HepG2 (cell line): ENCODE data around the gene TTC23. TPM values are rescaled to one million over a fixed set of nuclear protein-coding genes. Genes with fewer than 3 reads are reported as not detected.

Source experiments
- ATAC-seq: fragments of 200-7000 bp; cut with Tn5 transposase; 3 replicates; pipeline ENCODE4 v1.9.1; 2020; ENCODE audit warnings: mild to moderate bottlenecking, moderate library complexity
- BruUV-seq: library from RNA; stranded (reverse); fragments of 400-500 nt; replicated peaks from 2 replicates; lab custom pipeline; 2021; lab: Mats Ljungman, UMichigan
- CTCF ChIA-PET: fragments of 300-600 bp; formaldehyde crosslinking; extraction: SDS; loops from one replicate; lab custom pipeline; 2021; ENCODE audit warnings: low total read pairs, inconsistent platforms, low intra/inter-chr PET ratio; lab: Yijun Ruan, JAX
- POLR2A ChIA-PET: fragments of 350-600 bp; sonication (Branson Sonifier 250); formaldehyde crosslinking; loops from one replicate; lab custom pipeline; 2020; ENCODE audit warnings: antibody characterized with exemption, inconsistent platforms; lab: Yijun Ruan, JAX
- DNase-seq: peaks from one replicate; pipeline ENCODE4 v3.0.0-alpha.2; 2015; ENCODE audit warnings: low spot score
- FAIRE-seq: peaks from 3 replicates; lab custom pipeline; 2011; peaks lifted over from hg19 to GRCh38; lab: Jason Lieb, UNC
- H2AFZ ChIP-seq: one replicate; pipeline ENCODE4 v1.6.1; 2011; ENCODE audit warnings: low read length, inconsistent platforms
- H3K27ac ChIP-seq: fragments of 300-600 bp; 3 replicates; pipeline ENCODE4 v1.8.0; 2011; ENCODE audit warnings: mixed run types, mild to moderate bottlenecking, mixed read lengths, low read length, inconsistent platforms; ENCODE audit not compliant: insufficient read depth; ENCODE audit errors: extremely low read length
- H3K27me3 ChIP-seq, 2 experiments: fragments of 200-600 bp in 1 of 2; 2 replicates in 1 of 2; 3 replicates in 1 of 2; pipeline versions ENCODE4 v1.6.0 to v1.8.0; 2011; ENCODE audit warnings: low read length in 2 of 2, mild to moderate bottlenecking in 2 of 2, moderate library complexity in 2 of 2, inconsistent platforms in 1 of 2; ENCODE audit not compliant: insufficient read depth in 2 of 2, control insufficient read depth in 1 of 2
- H3K36me3 ChIP-seq, 2 experiments: fragments of 200-600 bp in 1 of 2; replicated peaks in 1 of 2; 2 replicates in 1 of 2; 3 replicates in 1 of 2; pipeline versions ENCODE4 v1.5.1 to v1.8.0; 2011; ENCODE audit warnings: low read length in 2 of 2, inconsistent platforms in 1 of 2; ENCODE audit not compliant: insufficient read depth in 2 of 2, control insufficient read depth in 1 of 2
- H3K4me1 ChIP-seq: 2 replicates; pipeline ENCODE4 v1.5.1; 2012; ENCODE audit warnings: low read length, inconsistent platforms; ENCODE audit not compliant: insufficient read depth
- H3K4me2 ChIP-seq: 2 replicates; pipeline ENCODE4 v1.6.0; 2011; ENCODE audit warnings: low read depth, low read length, inconsistent platforms
- H3K4me3 ChIP-seq, 3 experiments: fragments of 200-600 bp in 1 of 3; sonication (generic), shearing (Covaris generic) in 1 of 3; replicated peaks in 1 of 3; 2 replicates each; pipeline ENCODE4 v1.5.1; 2011 to 2016; ENCODE audit warnings: low read length in 3 of 3, inconsistent platforms in 2 of 3, low read depth in 2 of 3, mild to moderate bottlenecking in 2 of 3, control low read depth in 1 of 3, mixed read lengths in 1 of 3; ENCODE audit not compliant: insufficient read depth in 1 of 3
- H3K79me2 ChIP-seq: one replicate; pipeline ENCODE4 v1.6.1; 2011; ENCODE audit warnings: low read length, inconsistent platforms; ENCODE audit not compliant: insufficient read depth
- H3K9ac ChIP-seq: 2 replicates; pipeline ENCODE4 v1.6.0; 2011; ENCODE audit warnings: mild to moderate bottlenecking, low read depth, low read length, inconsistent platforms; ENCODE audit not compliant: insufficient read depth
- H3K9me3 ChIP-seq: 2 replicates; pipeline ENCODE4 v1.5.1; 2012; ENCODE audit warnings: mild to moderate bottlenecking, low read length
- H4K20me1 ChIP-seq: 2 replicates; pipeline ENCODE4 v1.6.0; 2011; ENCODE audit warnings: inconsistent platforms, mild to moderate bottlenecking, low read length, moderate library complexity; ENCODE audit not compliant: insufficient read depth
- DPF2 ChIP-seq: sonication (generic); formaldehyde crosslinking; IDR thresholded peaks from 2 replicates; pipeline ENCODE4 v1.4.0; 2020; ENCODE audit warnings: mild to moderate bottlenecking, low read depth, missing genetic modification reagents, borderline replicate concordance
- GTF3A ChIP-seq: sonication (generic); formaldehyde crosslinking; conservative IDR thresholded peaks from 2 replicates; pipeline ENCODE4 v1.4.0; 2020; ENCODE audit warnings: mild to moderate bottlenecking, missing genetic modification reagents
- TRIM24 ChIP-seq: sonication (generic); formaldehyde crosslinking; IDR thresholded peaks from 2 replicates; pipeline ENCODE4 v1.8.0; 2022; ENCODE audit warnings: mild to moderate bottlenecking, missing genetic modification reagents
- ZNF180 ChIP-seq: sonication (generic); formaldehyde crosslinking; IDR thresholded peaks from 2 replicates; pipeline ENCODE4 v1.4.0; 2020; ENCODE audit warnings: low read depth, missing genetic modification reagents, borderline replicate concordance
- ZNF251 ChIP-seq: sonication (generic); formaldehyde crosslinking; IDR thresholded peaks from 2 replicates; pipeline ENCODE4 v1.9.0; 2021; ENCODE audit warnings: mild to moderate bottlenecking, missing genetic modification reagents
- ZNF549 ChIP-seq: sonication (generic); formaldehyde crosslinking; IDR thresholded peaks from 2 replicates; pipeline ENCODE4 v1.5.0; 2020; ENCODE audit warnings: missing genetic modification reagents
- ZNF776 ChIP-seq: sonication (generic); formaldehyde crosslinking; IDR thresholded peaks from 2 replicates; pipeline ENCODE4 v1.4.0; 2020; ENCODE audit warnings: mild to moderate bottlenecking, missing genetic modification reagents
- WGBS: methylation state at CpG from one replicate; pipeline ENCODE4 v1.1.6; 2017; ENCODE audit warnings: low lambda C conversion rate; 5-methylcytosine and 5-hydroxymethylcytosine counted together
- in situ Hi-C: cut with HindIII; loops from 2 replicates; pipeline ENCODE4 v1.10.0; 2017; ENCODE audit warnings: low pct_unique_long_range_greater_than_20kb; ENCODE audit not compliant: extremely low pct_ligation_motif_present
- intact Hi-C: fragments of 100-400 bp; cut with micrococcal nuclease; formaldehyde crosslinking; loops from one replicate; pipeline ENCODE4 v1.10.0; 2022; ENCODE audit not compliant: unreplicated experiment
- polyA plus RNA-seq, 8 experiments: library from polyadenylated mRNA; depleted of rRNA in 3 of 8; stranded (reverse) in 7 of 8; unstranded in 1 of 8; fragments of >200 nt; fragmentation: Illumina TruSeq in 4 of 8; extraction: Trizol in 4 of 8; gene quantifications; 2 replicates each; pipeline versions ENCODE4 v1.2.1 to v1.2.3, GENCODE V29; 2011 to 2016; ENCODE audit warnings: low read depth in 4 of 8, missing spikeins in 1 of 8, mixed read lengths in 1 of 8; ENCODE audit not compliant: insufficient read depth in 1 of 8
- total RNA-seq, 5 experiments: library from RNA; depleted of rRNA; stranded (reverse); fragments of >200 nt; fragmentation: Illumina TruSeq; extraction: Trizol; gene quantifications; 2 replicates each; pipeline ENCODE4 v1.2.3, GENCODE V29; 2016; ENCODE audit warnings: low read depth in 1 of 5
- TF ChIP-seq, protein P1 (sequence below), 2 experiments: IDR thresholded peaks; 2 replicates each; pipeline ENCODE4 v1.6.1; 2011 to 2012; ENCODE audit warnings: low read length in 2 of 2, borderline replicate concordance in 1 of 2, low read depth in 1 of 2, mild to moderate bottlenecking in 1 of 2, moderate library complexity in 1 of 2

The TTC23 gene
- total and polyA plus RNA-seq, 2 of the 13 experiments (the other 11 are each of a cell fraction or from before 2014, with no cell fraction given): 1.6 to 11.7 TPM

- H3K9me3 ChIP-seq: no peaks in the 10 kb centered on the region
- ChIA-PET CTCF (no interaction called here), POLR2A (interaction anchor here (1.1 to 1.3 kb wide), 2 partner anchors 31 to 451 kb away, joined by 3 to 5 read pairs; partner anchors contain the start of gene LRRC28)
- no peak overlapping the region for H3K4me3 ChIP-seq
- no peaks in the 10 kb centered on the region for H4K20me1 ChIP-seq
- BruUV-seq: no TSS peak
- ATAC-seq: no peak
- no peak overlapping the region for H3K4me2 ChIP-seq
- no peak overlapping the region for H3K27ac ChIP-seq
- TF ChIP-seq, protein P1, sequence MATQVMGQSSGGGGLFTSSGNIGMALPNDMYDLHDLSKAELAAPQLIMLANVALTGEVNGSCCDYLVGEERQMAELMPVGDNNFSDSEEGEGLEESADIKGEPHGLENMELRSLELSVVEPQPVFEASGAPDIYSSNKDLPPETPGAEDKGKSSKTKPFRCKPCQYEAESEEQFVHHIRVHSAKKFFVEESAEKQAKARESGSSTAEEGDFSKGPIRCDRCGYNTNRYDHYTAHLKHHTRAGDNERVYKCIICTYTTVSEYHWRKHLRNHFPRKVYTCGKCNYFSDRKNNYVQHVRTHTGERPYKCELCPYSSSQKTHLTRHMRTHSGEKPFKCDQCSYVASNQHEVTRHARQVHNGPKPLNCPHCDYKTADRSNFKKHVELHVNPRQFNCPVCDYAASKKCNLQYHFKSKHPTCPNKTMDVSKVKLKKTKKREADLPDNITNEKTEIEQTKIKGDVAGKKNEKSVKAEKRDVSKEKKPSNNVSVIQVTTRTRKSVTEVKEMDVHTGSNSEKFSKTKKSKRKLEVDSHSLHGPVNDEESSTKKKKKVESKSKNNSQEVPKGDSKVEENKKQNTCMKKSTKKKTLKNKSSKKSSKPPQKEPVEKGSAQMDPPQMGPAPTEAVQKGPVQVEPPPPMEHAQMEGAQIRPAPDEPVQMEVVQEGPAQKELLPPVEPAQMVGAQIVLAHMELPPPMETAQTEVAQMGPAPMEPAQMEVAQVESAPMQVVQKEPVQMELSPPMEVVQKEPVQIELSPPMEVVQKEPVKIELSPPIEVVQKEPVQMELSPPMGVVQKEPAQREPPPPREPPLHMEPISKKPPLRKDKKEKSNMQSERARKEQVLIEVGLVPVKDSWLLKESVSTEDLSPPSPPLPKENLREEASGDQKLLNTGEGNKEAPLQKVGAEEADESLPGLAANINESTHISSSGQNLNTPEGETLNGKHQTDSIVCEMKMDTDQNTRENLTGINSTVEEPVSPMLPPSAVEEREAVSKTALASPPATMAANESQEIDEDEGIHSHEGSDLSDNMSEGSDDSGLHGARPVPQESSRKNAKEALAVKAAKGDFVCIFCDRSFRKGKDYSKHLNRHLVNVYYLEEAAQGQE (IDR thresholded peaks at IDR 0.05; ENCODE audit: borderline replicate concordance in 1 of 2, low read depth in 1 of 2, low read length in 2 of 2): no peak
- TF ChIP-seq ZNF180 (CRISPR knock-in tag) (no peak), ZNF776 (CRISPR knock-in tag) (no peak), DPF2 (CRISPR knock-in tag) (no peak), TRIM24 (no peak), ZNF549 (no peak), ZNF251 (CRISPR knock-in tag) (no peak), GTF3A (CRISPR knock-in tag) (no peak)
- no peaks in the 10 kb centered on the region for H3K79me2 ChIP-seq
- in situ Hi-C loops: no loop called here
- FAIRE-seq: no peak
- WGBS: over 99% methylated on average over 5 of the region's 5 CpGs
- intact Hi-C loops: no loop called here
- H3K9ac ChIP-seq: no peak overlapping the region
- no peaks in the 10 kb centered on the region for H3K27me3 ChIP-seq
- H3K4me1 ChIP-seq: peaks cover 7% of the 10 kb centered on the region; the same call in 1 of the 2 replicates
- no peak overlapping the region for H2AFZ ChIP-seq
- no peaks in the 10 kb centered on the region for H3K36me3 ChIP-seq
- no peak for DNase-seq
Measured at GRCh38 chr15:99282586-99282985, 33.2 kb upstream of the TTC23 start.
